Stomach (tissue), 9 donors: Measurements from ENCODE around the gene BCAM. TPM values are rescaled to one million over a fixed set of nuclear protein-coding genes. Genes with fewer than 3 reads are reported as not detected.

ENCODE experiments used
- DNase-seq, 2 donors: peaks; one replicate each; pipeline versions ENCODE4 v3.0.0 to v3.0.0-alpha.2; 2013 to 2019
- H3K27ac ChIP-seq, 5 donors: fragments of 200-600 bp in 4 of 5; sonication (generic) in 4 of 5; one replicate each; pipeline ENCODE4 v1.5.1; 2013 to 2019; ENCODE audit warnings: mild to moderate bottlenecking in 1 of 5, moderate library complexity in 1 of 5
- H3K27me3 ChIP-seq, 3 donors: fragments of 200-600 bp; sonication (generic); one replicate each; pipeline ENCODE4 v1.5.1; 2017 to 2019; ENCODE audit warnings: mixed run types in 1 of 3
- H3K36me3 ChIP-seq, 4 donors: fragments of 200-600 bp; sonication (generic); 1 replicate in 3 of 4; 2 replicates in 1 of 4; pipeline ENCODE4 v1.5.1; 2016 to 2019
- H3K4me1 ChIP-seq, 4 donors: fragments of 200-600 bp; sonication (generic); one replicate each; pipeline ENCODE4 v1.5.1; 2016 to 2019
- H3K4me3 ChIP-seq, 4 donors: fragments of 200-600 bp; sonication (generic) in 3 of 4; one replicate each; pipeline ENCODE4 v1.5.1; 2016 to 2019; ENCODE audit warnings: mild to moderate bottlenecking in 1 of 4
- H3K9me3 ChIP-seq, 4 donors: fragments of 200-600 bp; sonication (generic); one replicate each; pipeline ENCODE4 v1.5.1; 2016 to 2019
- EP300 ChIP-seq: sonication (generic); formaldehyde crosslinking; IDR thresholded peaks from one replicate; pipeline ENCODE4 v1.6.1; 2017; ENCODE audit warnings: antibody characterized with exemption
- POLR2A ChIP-seq, 4 donors: fragments of 450-650 bp; IDR thresholded peaks; one replicate each; pipeline ENCODE4 v1.6.1; 2016; ENCODE audit warnings: antibody characterized with exemption in 4 of 4, control low read depth in 2 of 4, mild to moderate bottlenecking in 1 of 4, moderate library complexity in 1 of 4
- POLR2AphosphoS5 ChIP-seq, 3 donors: sonication (generic); formaldehyde crosslinking; IDR thresholded peaks; one replicate each; pipeline ENCODE4 v1.6.1; 2016; ENCODE audit warnings: antibody characterized with exemption in 3 of 3
- WGBS, 5 donors: extraction: QIAGEN DNeasy Blood & Tissue Kit in 3 of 5; methylation state at CpG; one replicate each; pipeline versions ENCODE4 v1.1.5 to v1.1.7; 2013 to 2018; 5-methylcytosine and 5-hydroxymethylcytosine counted together
- intact Hi-C: fragments of 100-400 bp; cut with DNase I; formaldehyde crosslinking; loops from one replicate; pipeline ENCODE4 v1.15.1; 2023; ENCODE audit warnings: low total_unique reads
- polyA plus RNA-seq, 3 donors: library from polyadenylated mRNA; stranded (reverse); fragments of 200-250 nt; gene quantifications; one replicate each; pipeline ENCODE4 v1.2.3, GENCODE V29; 2013
- total RNA-seq, 5 donors: library from RNA; depleted of rRNA; stranded (reverse); fragments of >200 nt; gene quantifications; one replicate each; pipeline versions ENCODE4 v1.1.0 to v1.2.3, GENCODE V29; 2014 to 2016
- TF ChIP-seq, protein P1 (sequence below), 7 experiments: fragments of 450-650 bp in 4 of 7; fragments of 200-600 bp in 3 of 7; sonication (generic) in 3 of 7; IDR thresholded peaks; one replicate each; pipeline ENCODE4 v1.5.1; 2016 to 2019; ENCODE audit warnings: antibody characterized with exemption in 7 of 7, control low read depth in 2 of 7, mild to moderate bottlenecking in 1 of 7
- donor health status: healthy with polysubstance abuse.
- donor health status: Bipolar disorder and iron deficiency.
- donor health status: healthy.

BCAM gene
- total and polyA plus RNA-seq, 8 donors = 7.3 to 265 (median 36.5) TPM

DNA sequence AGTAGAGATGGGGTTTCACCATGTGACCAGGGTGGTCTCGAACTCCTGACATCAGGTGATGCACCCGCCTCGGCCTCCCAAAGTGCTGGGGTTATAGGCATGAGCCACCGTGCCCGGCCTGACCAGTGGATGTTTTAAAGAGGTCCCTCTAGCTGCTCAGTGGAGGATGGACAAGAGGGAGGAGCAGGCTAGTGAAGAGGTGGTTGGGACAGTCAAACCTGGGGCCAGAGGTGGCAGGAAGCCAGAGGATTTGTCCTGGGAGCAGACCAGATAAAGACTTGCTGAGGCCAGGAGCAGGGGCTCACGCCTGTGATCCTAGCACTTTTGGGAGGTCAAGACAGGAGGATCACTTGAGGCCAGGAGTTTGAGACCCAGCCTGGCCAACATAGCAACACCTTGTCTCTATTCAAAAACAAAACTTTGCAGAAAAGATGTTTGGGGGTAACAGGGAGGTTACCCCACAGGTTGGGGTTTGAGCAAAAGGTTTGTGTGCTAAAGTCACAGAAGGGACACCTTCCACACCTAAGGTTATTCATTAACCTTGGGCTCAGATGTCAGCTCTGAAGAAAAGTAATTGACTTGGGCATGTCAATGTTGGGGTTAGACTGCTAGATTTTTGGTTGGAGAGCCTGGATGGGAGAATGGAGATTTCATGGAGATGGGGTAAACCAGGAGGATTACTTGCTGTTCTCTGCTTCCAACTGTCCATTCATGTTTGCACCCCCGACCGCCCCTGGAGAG is 9.0 kb downstream of the BCAM start:
- DNase-seq = no peak
- TF ChIP-seq EP300 (no peak), POLR2A (IDR thresholded peaks at IDR 0.05) (no peak), POLR2AphosphoS5 (IDR thresholded peaks at IDR 0.05) (no peak)
- TF ChIP-seq, protein P1, sequence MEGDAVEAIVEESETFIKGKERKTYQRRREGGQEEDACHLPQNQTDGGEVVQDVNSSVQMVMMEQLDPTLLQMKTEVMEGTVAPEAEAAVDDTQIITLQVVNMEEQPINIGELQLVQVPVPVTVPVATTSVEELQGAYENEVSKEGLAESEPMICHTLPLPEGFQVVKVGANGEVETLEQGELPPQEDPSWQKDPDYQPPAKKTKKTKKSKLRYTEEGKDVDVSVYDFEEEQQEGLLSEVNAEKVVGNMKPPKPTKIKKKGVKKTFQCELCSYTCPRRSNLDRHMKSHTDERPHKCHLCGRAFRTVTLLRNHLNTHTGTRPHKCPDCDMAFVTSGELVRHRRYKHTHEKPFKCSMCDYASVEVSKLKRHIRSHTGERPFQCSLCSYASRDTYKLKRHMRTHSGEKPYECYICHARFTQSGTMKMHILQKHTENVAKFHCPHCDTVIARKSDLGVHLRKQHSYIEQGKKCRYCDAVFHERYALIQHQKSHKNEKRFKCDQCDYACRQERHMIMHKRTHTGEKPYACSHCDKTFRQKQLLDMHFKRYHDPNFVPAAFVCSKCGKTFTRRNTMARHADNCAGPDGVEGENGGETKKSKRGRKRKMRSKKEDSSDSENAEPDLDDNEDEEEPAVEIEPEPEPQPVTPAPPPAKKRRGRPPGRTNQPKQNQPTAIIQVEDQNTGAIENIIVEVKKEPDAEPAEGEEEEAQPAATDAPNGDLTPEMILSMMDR (IDR thresholded peaks at IDR 0.05) = no peak
- Histone ChIP-seq H3K4me1 (peaks cover 0 to 12% (median 10%) of the 10 kb centered on the region in 4 donors), H3K36me3 (peaks cover 0 to 43% (median 29%) of the 10 kb centered on the region in 4 donors), H3K9me3 (no peaks in the 10 kb centered on the region), H3K27me3 (peaks cover 0 to 4% (median 0%) of the 10 kb centered on the region in 3 donors), H3K4me3 (no peak overlapping the region), H3K27ac (no peak overlapping the region)
- 86 to 90% (median 88%) methylated on average over 4 to 8 of the region's 8 CpGs for WGBS, 5 donors
- intact Hi-C loops = no loop called here

DNA sequence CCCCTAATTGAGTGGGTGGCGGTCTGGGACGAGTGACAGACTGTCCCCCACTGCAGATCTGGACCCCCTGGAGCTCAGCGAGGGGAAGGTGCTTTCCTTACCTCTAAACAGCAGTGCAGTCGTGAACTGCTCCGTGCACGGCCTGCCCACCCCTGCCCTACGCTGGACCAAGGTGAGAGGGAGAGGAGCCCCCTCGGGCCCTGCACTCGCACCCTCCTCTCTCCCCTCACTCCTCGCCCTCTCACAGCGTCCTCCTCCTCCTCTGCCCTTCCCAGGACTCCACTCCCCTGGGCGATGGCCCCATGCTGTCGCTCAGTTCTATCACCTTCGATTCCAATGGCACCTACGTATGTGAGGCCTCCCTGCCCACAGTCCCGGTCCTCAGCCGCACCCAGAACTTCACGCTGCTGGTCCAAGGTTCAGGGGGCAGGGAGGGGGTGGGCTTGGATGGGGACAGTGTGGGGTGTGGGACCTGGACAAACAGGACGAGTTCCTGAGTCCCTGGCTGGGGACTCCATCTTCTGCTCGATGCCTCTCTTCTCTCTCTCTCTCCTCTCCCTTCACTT is 9.6 kb downstream of the BCAM start:
- no peak for DNase-seq
- H3K27ac ChIP-seq = no peak overlapping the region
- peaks cover 0 to 37% (median 23%) of the 10 kb centered on the region in 4 donors for H3K36me3 ChIP-seq
- H3K9me3 ChIP-seq = no peaks in the 10 kb centered on the region
- WGBS, 5 donors = 84 to 90% (median 87%) methylated on average over 18 to 20 of the region's 20 CpGs
- H3K4me1 ChIP-seq = peaks cover 0 to 12% (median 10%) of the 10 kb centered on the region in 4 donors
- intact Hi-C loops = no loop called here
- H3K4me3 ChIP-seq = no peak overlapping the region
- TF ChIP-seq POLR2AphosphoS5 (IDR thresholded peaks at IDR 0.05) (no peak), EP300 (no peak), POLR2A (IDR thresholded peaks at IDR 0.05) (no peak)
- TF ChIP-seq, protein P1 (IDR thresholded peaks at IDR 0.05) = no peak
- H3K27me3 ChIP-seq = peaks cover 0 to 4% (median 0%) of the 10 kb centered on the region in 3 donors

- Histone ChIP-seq H3K4me1 (peaks cover 0 to 12% (median 10%) of the 10 kb centered on the region in 4 donors), H3K9me3 (no peaks in the 10 kb centered on the region), H3K4me3 (no peak overlapping the region), H3K36me3 (peaks cover 0 to 29% (median 18%) of the 10 kb centered on the region in 4 donors), H3K27ac (no peak overlapping the region), H3K27me3 (peaks cover 0 to 4% (median 0%) of the 10 kb centered on the region in 3 donors)
- TF ChIP-seq POLR2A (IDR thresholded peaks at IDR 0.05) = no peak
- TF ChIP-seq, protein P1 (IDR thresholded peaks at IDR 0.05) = no peak
- no peak for TF ChIP-seq POLR2AphosphoS5 (IDR thresholded peaks at IDR 0.05)
- no peak for TF ChIP-seq EP300
- no peak for DNase-seq
- intact Hi-C loops = no loop called here
- 92 to 95% (median 93%) methylated on average over 25 to 28 of the region's 28 CpGs for WGBS, 5 donors
These were observed 10.4 kb downstream of the BCAM start for GRCh38 chr19:44819246-44819832.
